ENCODE results near the gene IL31.
"Not testable (repeated sequence)": the region's sequence is repeated elsewhere in the genome, so short reads cannot be mapped to it uniquely, and the experiment has no call there.

Gene IL31

GRCh38 chr12:122190842-122191668 is 17.0 kb upstream of the IL31 start:
- DNase-seq: peak; percentile 73

- DNase-seq: no peak
Observed at GRCh38 chr12:122189626-122190475, 15.8 kb upstream of the IL31 start.

- no peak for DNase-seq
Observed at GRCh38 chr12:122187466-122187865, 13.4 kb upstream of the IL31 start.

GRCh38 chr12:122185494-122186082 is 11.6 kb upstream of the IL31 start:
- no peak for DNase-seq

GRCh38 chr12:122185079-122185478 is 11.1 kb upstream of the IL31 start:
- no peak for DNase-seq

- DNase-seq: no peak
Observed at GRCh38 chr12:122184517-122184916, 10.5 kb upstream of the IL31 start.

- DNase-seq: no peak
Observed at GRCh38 chr12:122183588-122183940, 9.5 kb upstream of the IL31 start.

GRCh38 chr12:122182887-122183587 is 9.0 kb upstream of the IL31 start, which contains the start of gene LRRC43:
LRRC43 (plus strand) TSS chr12:122183123; CDS start chr12:122183145, 22 bp downstream.
- DNase-seq: peak; percentile 10

GRCh38 chr12:122176473-122176872 is 2.5 kb upstream of the IL31 start:
- not testable (repeated sequence) for DNase-seq

- DNase-seq: no peak
Observed at GRCh38 chr12:122172262-122172939, 1.6 kb downstream of the IL31 start.

GRCh38 chr12:122171399-122171798 is 2.6 kb downstream of the IL31 start:
- DNase-seq: no peak

GRCh38 chr12:122168492-122168891 is 5.5 kb downstream of the IL31 start:
- no peak for DNase-seq

- no peak for DNase-seq
Observed at GRCh38 chr12:122167356-122167925, 6.6 kb downstream of the IL31 start.

- peak; percentile 32 for DNase-seq
Observed at GRCh38 chr12:122166422-122167349, 7.3 kb downstream of the IL31 start.

- DNase-seq: no peak
Observed at GRCh38 chr12:122162976-122163375, 11.0 kb downstream of the IL31 start.

- peak; percentile 53 for DNase-seq
Observed at GRCh38 chr12:122161682-122162081, 12.3 kb downstream of the IL31 start.

GRCh38 chr12:122160761-122161160 is 13.3 kb downstream of the IL31 start:
- DNase-seq: no peak

GRCh38 chr12:122159882-122160281 is 14.1 kb downstream of the IL31 start:
- no peak for DNase-seq

GRCh38 chr12:122158700-122159285 is 15.2 kb downstream of the IL31 start:
- no peak for DNase-seq

GRCh38 chr12:122155705-122156104 is 18.3 kb downstream of the IL31 start:
- no peak for DNase-seq
